Left lung (tissue), 10 donors: Measurements from ENCODE around the gene SRRM3. TPM values are rescaled to one million over a fixed set of nuclear protein-coding genes. Genes with fewer than 3 reads are reported as not detected.

Experiments
- ATAC-seq: fragments of 200-7000 bp; cut with Tn5 transposase; one replicate; pipeline ENCODE4 v1.9.1; 2020; ENCODE audit warnings: moderate library complexity
- DNase-seq, 4 donors: peaks; one replicate each; pipeline ENCODE4 v3.0.0-alpha.2; 2013 to 2020
- H3K27ac ChIP-seq, 2 donors: fragments of 200-600 bp; sonication (generic) in 1 of 2; one replicate each; pipeline versions ENCODE4 v1.5.0 to v1.8.0; 2020 to 2021
- H3K27me3 ChIP-seq, 2 donors: fragments of 200-600 bp; sonication (generic) in 1 of 2; one replicate each; pipeline versions ENCODE4 v1.5.0 to v1.8.0; 2020 to 2021
- H3K36me3 ChIP-seq, 2 donors: fragments of 200-600 bp; sonication (generic) in 1 of 2; one replicate each; pipeline versions ENCODE4 v1.5.0 to v1.8.0; 2020 to 2021
- H3K4me1 ChIP-seq, 2 donors: fragments of 200-600 bp; one replicate each; pipeline ENCODE4 v1.8.0; 2021
- H3K4me3 ChIP-seq, 2 donors: fragments of 200-600 bp; sonication (generic) in 1 of 2; one replicate each; pipeline versions ENCODE4 v1.5.0 to v1.8.0; 2020 to 2021; ENCODE audit warnings: mild to moderate bottlenecking in 1 of 2
- H3K9me3 ChIP-seq, 2 donors: fragments of 200-600 bp; sonication (generic) in 1 of 2; one replicate each; pipeline versions ENCODE4 v1.5.0 to v1.8.0; 2020 to 2021
- CTCF ChIP-seq, 2 donors: fragments of 200-600 bp; sonication (generic) in 1 of 2; IDR thresholded peaks; one replicate each; pipeline versions ENCODE4 v1.5.0 to v1.8.0; 2021; ENCODE audit warnings: antibody characterized with exemption in 2 of 2
- intact Hi-C, 2 donors: fragments of 100-400 bp; cut with DNase I; formaldehyde crosslinking; loops; one replicate each; pipeline versions ENCODE4 v1.11.2 to v1.14.2; 2022
- polyA plus RNA-seq, 6 donors: library from polyadenylated mRNA; unstranded; fragments of 120-200 nt; gene quantifications; one replicate each; pipeline ENCODE4 v1.2.1, GENCODE V29; 2013; ENCODE audit not compliant: insufficient read length in 6 of 6
- total RNA-seq, 2 donors: library from RNA; stranded (reverse); fragmentation: NEBNext Ultra II Directional; extraction: Animal tissue kit (Norgen Biotek cat#: 25700); gene quantifications; one replicate each; pipeline ENCODE4 v1.2.1, GENCODE V29; 2021
- donor health status: DM: no; HTN: yes; CAD: no.
- donor health status: DM: no; HTN: no; CAD: no.

SRRM3 gene
- total and polyA plus RNA-seq, 8 donors, result 0.27 to 2.0 (median 0.67) TPM

- no peaks in the 10 kb centered on the region for H3K36me3 ChIP-seq
- DNase-seq (no peak), ATAC-seq (peak; percentile 10)
- TF ChIP-seq CTCF (IDR thresholded peaks at IDR 0.05), result no peak
- intact Hi-C loops, result loop anchor here in 1 of 2 donors (10.0 kb wide), 1 partner anchor 96 kb away; no protein-coding TSS in a partner anchor
- H3K4me1 ChIP-seq, result peaks cover 0 to 20% of the 10 kb centered on the region in 2 donors
- no peaks in the 10 kb centered on the region for H3K9me3 ChIP-seq
- H3K4me3 ChIP-seq, result no peak overlapping the region
- peaks cover 0 to 93% of the 10 kb centered on the region in 2 donors for H3K27me3 ChIP-seq
- H3K27ac ChIP-seq, result no peak overlapping the region
Measured at GRCh38 chr7:76280408-76280807, 78.7 kb downstream of the SRRM3 start.

- no peaks in the 10 kb centered on the region for H3K9me3 ChIP-seq
- DNase-seq, result no peak
- H3K27me3 ChIP-seq, result peaks cover 0 to 94% of the 10 kb centered on the region in 2 donors
- H3K4me3 ChIP-seq, result no peak overlapping the region
- TF ChIP-seq CTCF (IDR thresholded peaks at IDR 0.05), result no peak
- ATAC-seq, result peak; percentile 12
- peaks cover 0 to 20% of the 10 kb centered on the region in 2 donors for H3K4me1 ChIP-seq
- H3K27ac ChIP-seq, result no peak overlapping the region
- H3K36me3 ChIP-seq, result no peaks in the 10 kb centered on the region
- intact Hi-C loops, result loop anchor here in 1 of 2 donors (10.0 kb wide), 1 partner anchor 96 kb away; no protein-coding TSS in a partner anchor
Measured at GRCh38 chr7:76281006-76281705, 79.5 kb downstream of the SRRM3 start.

- Histone ChIP-seq H3K4me3 (peak overlapping the region in 1 of 2 donors; percentile 36), H3K36me3 (no peaks in the 10 kb centered on the region), H3K27me3 (peaks cover 0 to 88% of the 10 kb centered on the region in 2 donors), H3K27ac (no peak overlapping the region), H3K4me1 (peaks cover 0 to 20% of the 10 kb centered on the region in 2 donors), H3K9me3 (no peaks in the 10 kb centered on the region)
- intact Hi-C loops, result loop anchor here in 1 of 2 donors (10.0 kb wide), 1 partner anchor 97 kb away; no protein-coding TSS in a partner anchor
- no peak for TF ChIP-seq CTCF (IDR thresholded peaks at IDR 0.05)
- DNase-seq, result no peak
- ATAC-seq, result no peak
Measured at GRCh38 chr7:76281706-76282343, 80.1 kb downstream of the SRRM3 start.

GRCh38 chr7:76282344-76283253 is 80.9 kb downstream of the SRRM3 start:
- Histone ChIP-seq H3K27ac (no peak overlapping the region), H3K4me1 (peaks cover 0 to 20% of the 10 kb centered on the region in 2 donors), H3K9me3 (no peaks in the 10 kb centered on the region), H3K4me3 (peak overlapping the region; percentile 24 to 36), H3K36me3 (no peaks in the 10 kb centered on the region), H3K27me3 (peaks cover 0 to 80% of the 10 kb centered on the region in 2 donors)
- no peak for TF ChIP-seq CTCF (IDR thresholded peaks at IDR 0.05)
- DNase-seq, result peak in 1 of 4 donors; percentile 80
- ATAC-seq, result peak; percentile 48
- intact Hi-C loops, result loop anchor here in 1 of 2 donors (10.0 kb wide), 1 partner anchor 98 kb away; no protein-coding TSS in a partner anchor
